H9 (cell line): ENCODE measurements around the gene FNIP2. TPM values are rescaled to one million over a fixed set of nuclear protein-coding genes. Genes with fewer than 3 reads are reported as not detected.

Experiments
- DNase-seq: peaks from one replicate; pipeline ENCODE4 v3.0.0-alpha.2; 2017
- H2AFZ ChIP-seq: one replicate; pipeline ENCODE4 v1.6.1; 2013; ENCODE audit warnings: mild to moderate bottlenecking, low read length, control low read depth, moderate library complexity
- H2AK5ac ChIP-seq: 2 replicates; pipeline ENCODE4 v1.6.1; 2013; ENCODE audit warnings: low read length, control low read depth, mixed read lengths; ENCODE audit not compliant: insufficient read length
- H2BK120ac ChIP-seq: one replicate; pipeline ENCODE4 v1.6.1; 2013; ENCODE audit warnings: low read depth, mild to moderate bottlenecking, low read length, control low read depth, inconsistent platforms; ENCODE audit not compliant: poor library complexity, severe bottlenecking
- H2BK12ac ChIP-seq: 2 replicates; pipeline ENCODE4 v1.6.1; 2013; ENCODE audit warnings: low read length, control low read depth, mixed read lengths, low read depth; ENCODE audit not compliant: insufficient read length
- H2BK15ac ChIP-seq: 2 replicates; pipeline ENCODE4 v1.6.1; 2013; ENCODE audit warnings: low read depth, low read length, control low read depth
- H2BK20ac ChIP-seq: one replicate; pipeline ENCODE4 v1.6.1; 2013; ENCODE audit warnings: low read depth, mild to moderate bottlenecking, low read length, control low read depth, inconsistent platforms; ENCODE audit not compliant: poor library complexity, severe bottlenecking
- H2BK5ac ChIP-seq: 2 replicates; pipeline ENCODE4 v1.6.1; 2013; ENCODE audit warnings: low read length, control low read depth, mixed read lengths; ENCODE audit not compliant: insufficient read length
- H3K14ac ChIP-seq: 2 replicates; pipeline ENCODE4 v1.6.1; 2013; ENCODE audit warnings: low read length, control low read depth; ENCODE audit not compliant: insufficient read depth
- H3K18ac ChIP-seq: 2 replicates; pipeline ENCODE4 v1.6.1; 2013; ENCODE audit warnings: low read depth, mild to moderate bottlenecking, mixed read lengths, low read length, control low read depth; ENCODE audit not compliant: insufficient read length
- H3K23ac ChIP-seq: 2 replicates; pipeline ENCODE4 v1.6.1; 2013; ENCODE audit warnings: low read length, control low read depth, mixed read lengths, low read depth; ENCODE audit not compliant: insufficient read length
- H3K23me2 ChIP-seq: 2 replicates; pipeline ENCODE4 v1.6.1; 2013; ENCODE audit warnings: low read depth, mild to moderate bottlenecking, mixed read lengths, low read length, control low read depth; ENCODE audit not compliant: insufficient read length, poor library complexity, severe bottlenecking
- H3K27ac ChIP-seq: 2 replicates; pipeline ENCODE4 v1.5.1; 2013; ENCODE audit warnings: low read length, control low read depth, mixed read lengths, low read depth; ENCODE audit not compliant: insufficient read length
- H3K27me3 ChIP-seq: 2 replicates; pipeline ENCODE4 v1.6.1; 2013; ENCODE audit warnings: low read length, control low read depth, inconsistent platforms; ENCODE audit not compliant: insufficient read depth
- H3K4ac ChIP-seq: 2 replicates; pipeline ENCODE4 v1.6.1; 2013; ENCODE audit warnings: low read depth, mild to moderate bottlenecking, control low read depth, inconsistent platforms, low read length, moderate library complexity
- H3K4me1 ChIP-seq: 2 replicates; pipeline ENCODE4 v1.6.1; 2013; ENCODE audit warnings: low read length, control low read depth, inconsistent platforms; ENCODE audit not compliant: insufficient read depth
- H3K4me2 ChIP-seq: 2 replicates; pipeline ENCODE4 v1.6.1; 2013; ENCODE audit warnings: low read length, control low read depth, mixed read lengths; ENCODE audit not compliant: insufficient read length, insufficient read depth
- H3K56ac ChIP-seq: 2 replicates; pipeline ENCODE4 v1.6.1; 2013; ENCODE audit warnings: low read depth, mild to moderate bottlenecking, mixed read lengths, low read length, control low read depth; ENCODE audit not compliant: insufficient read length
- H3K79me1 ChIP-seq: 2 replicates; pipeline ENCODE4 v1.6.1; 2013; ENCODE audit warnings: low read depth, mild to moderate bottlenecking, moderate library complexity, low read length, control low read depth, inconsistent platforms; ENCODE audit not compliant: insufficient read depth, poor library complexity, severe bottlenecking
- H3K79me2 ChIP-seq: 2 replicates; pipeline ENCODE4 v1.6.1; 2013; ENCODE audit warnings: low read length, control low read depth, inconsistent platforms; ENCODE audit not compliant: insufficient read depth
- H3K9ac ChIP-seq: 2 replicates; pipeline ENCODE4 v1.6.1; 2013; ENCODE audit warnings: low read length, control low read depth, mixed read lengths; ENCODE audit not compliant: insufficient read length; ENCODE audit errors: extremely low read depth
- H3K9me3 ChIP-seq: one replicate; pipeline ENCODE4 v1.6.1; 2013; ENCODE audit warnings: low read depth, low read length, inconsistent platforms; ENCODE audit not compliant: control insufficient read depth
- H3T11ph ChIP-seq: one replicate; pipeline ENCODE4 v1.6.1; 2013; ENCODE audit warnings: mild to moderate bottlenecking, low read length, control low read depth, inconsistent platforms
- H4K20me1 ChIP-seq: one replicate; pipeline ENCODE4 v1.6.1; 2013; ENCODE audit not compliant: control insufficient read depth, insufficient read length, insufficient read depth
- H4K5ac ChIP-seq: 2 replicates; pipeline ENCODE4 v1.6.1; 2013; ENCODE audit warnings: low read depth, mild to moderate bottlenecking, mixed read lengths, low read length, control low read depth; ENCODE audit not compliant: insufficient read length
- H4K8ac ChIP-seq: replicated peaks from 2 replicates; pipeline ENCODE4 v1.6.1; 2013; ENCODE audit warnings: low read length, control low read depth, mixed read lengths, low read depth; ENCODE audit not compliant: insufficient read length
- H4K91ac ChIP-seq: 2 replicates; pipeline ENCODE4 v1.6.1; 2013; ENCODE audit warnings: low read depth, mild to moderate bottlenecking, moderate library complexity, mixed read lengths, low read length, control low read depth; ENCODE audit not compliant: insufficient read length
- H3K27ac Mint-ChIP-seq, 3 experiments: 2 replicates in 2 of 3; 3 replicates in 1 of 3; pipeline ENCODE4 v1.8.0; 2020 to 2021; ENCODE audit warnings: mixed read lengths in 3 of 3, mild to moderate bottlenecking in 1 of 3, moderate library complexity in 1 of 3
- H3K27me3 Mint-ChIP-seq: 2 replicates; pipeline ENCODE4 v1.8.0; 2021; ENCODE audit warnings: low read depth, mild to moderate bottlenecking, moderate library complexity, mixed read lengths
- H3K36me3 Mint-ChIP-seq, 3 experiments: 2 replicates in 2 of 3; 3 replicates in 1 of 3; pipeline ENCODE4 v1.8.0; 2020 to 2021; ENCODE audit warnings: low read depth in 3 of 3, mixed read lengths in 3 of 3; ENCODE audit not compliant: insufficient read depth in 1 of 3
- H3K4me1 Mint-ChIP-seq, 2 experiments: 2 replicates each; pipeline ENCODE4 v1.8.0; 2020; ENCODE audit warnings: mixed read lengths in 2 of 2
- H3K4me3 Mint-ChIP-seq, 2 experiments: 2 replicates in 1 of 2; 3 replicates in 1 of 2; pipeline ENCODE4 v1.8.0; 2020 to 2021; ENCODE audit warnings: mild to moderate bottlenecking in 2 of 2, mixed read lengths in 2 of 2, moderate library complexity in 1 of 2
- H3K9me3 Mint-ChIP-seq, 2 experiments: 2 replicates in 1 of 2; 3 replicates in 1 of 2; pipeline ENCODE4 v1.8.0; 2020; ENCODE audit warnings: mild to moderate bottlenecking in 2 of 2, mixed read lengths in 2 of 2, moderate library complexity in 1 of 2
- WGBS: extraction: QIAGEN DNeasy Blood & Tissue Kit; methylation state at CpG from one replicate; pipeline ENCODE4 v1.1.7; 2013; ENCODE audit warnings: missing lambda C conversion rate, low lambda C conversion rate, mixed read lengths; ENCODE audit not compliant: insufficient read length; ENCODE audit errors: extremely low coverage; 5-methylcytosine and 5-hydroxymethylcytosine counted together
- total RNA-seq: library from RNA; stranded (reverse); gene quantifications from 2 replicates; pipeline ENCODE4 v1.2.1, GENCODE V29; 2021
- TF ChIP-seq, protein P1 (sequence below): fragments of 200-600 bp; sonication (generic); conservative IDR thresholded peaks from 3 replicates; pipeline ENCODE4 v1.8.0; 2021; ENCODE audit warnings: antibody characterized with exemption, mild to moderate bottlenecking

FNIP2 gene
- total RNA-seq, 1 experiment from 2014 or later: 9.6 TPM

DNA sequence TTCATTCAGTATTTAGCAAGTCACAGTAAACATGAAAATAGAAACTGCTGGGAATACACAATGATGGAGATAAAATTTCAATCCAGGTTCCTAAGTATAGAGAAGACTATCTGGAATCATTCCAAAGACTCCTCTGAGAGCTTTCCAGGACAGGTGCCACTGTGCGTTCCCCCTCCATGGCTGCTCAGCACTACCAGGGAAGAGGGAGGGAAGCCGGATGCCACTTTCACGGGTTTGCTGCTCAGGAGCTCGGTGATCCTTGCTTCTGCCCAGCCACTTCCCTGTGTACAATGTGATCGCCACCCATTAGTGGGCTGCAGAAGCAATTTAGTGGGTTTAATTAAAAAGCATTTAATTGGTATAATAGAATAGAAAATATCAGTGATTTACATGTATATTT lies 94.5 kb downstream of the FNIP2 start:
- Mint-ChIP-seq H3K27me3 (no peaks in the 10 kb centered on the region), H3K9me3 (no peaks in the 10 kb centered on the region), H3K4me1 (no peaks in the 10 kb centered on the region), H3K36me3 (peaks cover 6 to 12% (median 12%) of the 10 kb centered on the region in 3 experiments; a peak in 6 of 7 replicates), H3K4me3 (no peak overlapping the region), H3K27ac (no peak overlapping the region)
- H2BK5ac ChIP-seq: no peak overlapping the region
- H2BK20ac ChIP-seq: no peak overlapping the region
- no peaks in the 10 kb centered on the region for H3K4me1 ChIP-seq
- H3K27ac ChIP-seq: no peak overlapping the region
- H4K5ac ChIP-seq: no peak overlapping the region
- no peak overlapping the region for H3K56ac ChIP-seq
- H2AFZ ChIP-seq: no peak overlapping the region
- TF ChIP-seq, protein P1, sequence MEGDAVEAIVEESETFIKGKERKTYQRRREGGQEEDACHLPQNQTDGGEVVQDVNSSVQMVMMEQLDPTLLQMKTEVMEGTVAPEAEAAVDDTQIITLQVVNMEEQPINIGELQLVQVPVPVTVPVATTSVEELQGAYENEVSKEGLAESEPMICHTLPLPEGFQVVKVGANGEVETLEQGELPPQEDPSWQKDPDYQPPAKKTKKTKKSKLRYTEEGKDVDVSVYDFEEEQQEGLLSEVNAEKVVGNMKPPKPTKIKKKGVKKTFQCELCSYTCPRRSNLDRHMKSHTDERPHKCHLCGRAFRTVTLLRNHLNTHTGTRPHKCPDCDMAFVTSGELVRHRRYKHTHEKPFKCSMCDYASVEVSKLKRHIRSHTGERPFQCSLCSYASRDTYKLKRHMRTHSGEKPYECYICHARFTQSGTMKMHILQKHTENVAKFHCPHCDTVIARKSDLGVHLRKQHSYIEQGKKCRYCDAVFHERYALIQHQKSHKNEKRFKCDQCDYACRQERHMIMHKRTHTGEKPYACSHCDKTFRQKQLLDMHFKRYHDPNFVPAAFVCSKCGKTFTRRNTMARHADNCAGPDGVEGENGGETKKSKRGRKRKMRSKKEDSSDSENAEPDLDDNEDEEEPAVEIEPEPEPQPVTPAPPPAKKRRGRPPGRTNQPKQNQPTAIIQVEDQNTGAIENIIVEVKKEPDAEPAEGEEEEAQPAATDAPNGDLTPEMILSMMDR: no peak
- H3K9me3 ChIP-seq: no peaks in the 10 kb centered on the region
- H2BK12ac ChIP-seq: no peak overlapping the region
- H3K18ac ChIP-seq: no peak overlapping the region
- no peak overlapping the region for H2BK15ac ChIP-seq
- H2AK5ac ChIP-seq: no peak overlapping the region
- H4K91ac ChIP-seq: no peak overlapping the region
- no peaks in the 10 kb centered on the region for H3K23me2 ChIP-seq
- no CpG with 5 or more reads among the region's 5 CpGs for whole genome bisulfite sequencing
- H3K23ac ChIP-seq: no peak overlapping the region
- no peak overlapping the region for H3K14ac ChIP-seq
- no peaks in the 10 kb centered on the region for H3K27me3 ChIP-seq
- no peaks in the 10 kb centered on the region for H3K79me1 ChIP-seq
- no peak overlapping the region for H3K4me2 ChIP-seq
- no peak overlapping the region for H3T11ph ChIP-seq
- no peak overlapping the region for H3K4ac ChIP-seq
- no peak overlapping the region for H2BK120ac ChIP-seq
- no peak for DNase-seq
- no peak overlapping the region for H3K9ac ChIP-seq
- no peak overlapping the region for H4K8ac ChIP-seq
- H4K20me1 ChIP-seq: no peaks in the 10 kb centered on the region
- H3K79me2 ChIP-seq: no peaks in the 10 kb centered on the region
